ENCODE measurements around the gene PPP1R14C.

GRCh38 chr6:150207931-150208570, 65.2 kb downstream of the PPP1R14C start:
- TF ChIP-seq, protein P1, sequence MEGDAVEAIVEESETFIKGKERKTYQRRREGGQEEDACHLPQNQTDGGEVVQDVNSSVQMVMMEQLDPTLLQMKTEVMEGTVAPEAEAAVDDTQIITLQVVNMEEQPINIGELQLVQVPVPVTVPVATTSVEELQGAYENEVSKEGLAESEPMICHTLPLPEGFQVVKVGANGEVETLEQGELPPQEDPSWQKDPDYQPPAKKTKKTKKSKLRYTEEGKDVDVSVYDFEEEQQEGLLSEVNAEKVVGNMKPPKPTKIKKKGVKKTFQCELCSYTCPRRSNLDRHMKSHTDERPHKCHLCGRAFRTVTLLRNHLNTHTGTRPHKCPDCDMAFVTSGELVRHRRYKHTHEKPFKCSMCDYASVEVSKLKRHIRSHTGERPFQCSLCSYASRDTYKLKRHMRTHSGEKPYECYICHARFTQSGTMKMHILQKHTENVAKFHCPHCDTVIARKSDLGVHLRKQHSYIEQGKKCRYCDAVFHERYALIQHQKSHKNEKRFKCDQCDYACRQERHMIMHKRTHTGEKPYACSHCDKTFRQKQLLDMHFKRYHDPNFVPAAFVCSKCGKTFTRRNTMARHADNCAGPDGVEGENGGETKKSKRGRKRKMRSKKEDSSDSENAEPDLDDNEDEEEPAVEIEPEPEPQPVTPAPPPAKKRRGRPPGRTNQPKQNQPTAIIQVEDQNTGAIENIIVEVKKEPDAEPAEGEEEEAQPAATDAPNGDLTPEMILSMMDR (IDR thresholded peaks at IDR 0.05) = no peak
- TF ChIP-seq POLR2A (IDR thresholded peaks at IDR 0.05) = no peak
